Uterus (tissue), 4 donors: ENCODE data around the gene SLC25A6. TPM values are rescaled to one million over a fixed set of nuclear protein-coding genes. Genes with fewer than 3 reads are reported as not detected.
"Not testable (repeated sequence)": the region's sequence is repeated elsewhere in the genome, so short reads cannot be mapped to it uniquely, and the experiment has no call there.

Experiments used
- DNase-seq, 2 donors: peaks; one replicate each; pipeline ENCODE4 v3.0.0-alpha.2; 2019 to 2020
- H3K27ac ChIP-seq, 2 donors: fragments of 200-600 bp; sonication (generic); 1 replicate in 1 of 2; 2 replicates in 1 of 2; pipeline ENCODE4 v1.5.1; 2016 to 2018
- H3K27me3 ChIP-seq, 2 donors: fragments of 200-600 bp; sonication (generic); one replicate each; pipeline ENCODE4 v1.5.1; 2018 to 2019; ENCODE audit warnings: control low read depth in 1 of 2
- H3K36me3 ChIP-seq, 2 donors: fragments of 200-600 bp; sonication (generic); one replicate each; pipeline ENCODE4 v1.5.1; 2019; ENCODE audit warnings: control low read depth in 1 of 2
- H3K4me1 ChIP-seq, 2 donors: fragments of 200-600 bp; sonication (generic); one replicate each; pipeline ENCODE4 v1.5.1; 2018 to 2019; ENCODE audit warnings: control low read depth in 1 of 2
- H3K4me3 ChIP-seq, 2 donors: fragments of 200-600 bp; sonication (generic); 1 replicate in 1 of 2; 2 replicates in 1 of 2; pipeline ENCODE4 v1.5.1; 2018 to 2019; ENCODE audit warnings: mild to moderate bottlenecking in 1 of 2
- H3K9me3 ChIP-seq, 2 donors: fragments of 200-600 bp; sonication (generic); one replicate each; pipeline ENCODE4 v1.5.1; 2019; ENCODE audit warnings: control low read depth in 1 of 2
- CTCF ChIP-seq, 4 experiments: fragments of 200-600 bp in 2 of 4; fragments of 450-650 bp in 2 of 4; sonication (generic) in 2 of 4; IDR thresholded peaks; one replicate each; pipeline ENCODE4 v1.5.1; 2016 to 2019; ENCODE audit warnings: antibody characterized with exemption in 4 of 4, mild to moderate bottlenecking in 2 of 4, moderate library complexity in 1 of 4
- POLR2A ChIP-seq, 2 donors: fragments of 450-650 bp; IDR thresholded peaks; one replicate each; pipeline ENCODE4 v1.6.1; 2016; ENCODE audit warnings: antibody characterized with exemption in 2 of 2, mild to moderate bottlenecking in 1 of 2, moderate library complexity in 1 of 2
- intact Hi-C: fragments of 100-400 bp; cut with DNase I; formaldehyde crosslinking; loops from one replicate; pipeline ENCODE4 v1.15.1; 2023; ENCODE audit warnings: low total_unique reads
- total RNA-seq, 4 donors: library from RNA; depleted of rRNA in 3 of 4; stranded (reverse); fragments of >200 nt in 3 of 4; gene quantifications; one replicate each; pipeline versions ENCODE4 v1.1.0 to v1.2.4, GENCODE V29; 2014 to 2023
- donor health status: DM: yes; HTN: yes; CAD: no.

Gene SLC25A6
- total RNA-seq, 4 donors from 2014 or later = 140 to 289 (median 207) TPM

DNA sequence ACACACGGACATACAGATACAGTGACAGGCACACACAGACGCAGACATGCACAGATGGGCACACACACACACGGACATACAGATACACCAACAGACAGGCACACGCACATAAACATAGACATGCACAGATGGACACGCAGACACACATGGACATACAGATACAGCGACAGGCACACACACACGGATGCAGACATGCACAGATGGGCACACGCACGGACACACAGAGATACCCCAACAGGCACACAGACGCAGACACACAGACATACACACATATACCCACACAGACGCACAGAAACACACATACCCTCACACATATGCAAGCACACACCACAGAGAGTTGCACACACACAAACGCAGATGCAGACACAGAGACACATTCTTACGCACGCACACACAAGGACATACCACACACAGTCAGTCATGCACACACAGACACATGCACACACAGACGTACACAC lies 24.4 kb upstream of the SLC25A6 start:
- no peak for DNase-seq
- H3K4me1 ChIP-seq = no peaks in the 10 kb centered on the region
- no peaks in the 10 kb centered on the region for H3K9me3 ChIP-seq
- no peak for TF ChIP-seq POLR2A (IDR thresholded peaks at IDR 0.05)
- TF ChIP-seq CTCF (IDR thresholded peaks at IDR 0.05) = no peak
- intact Hi-C loops = no loop called here
- no peaks in the 10 kb centered on the region for H3K27me3 ChIP-seq
- no peak overlapping the region for H3K4me3 ChIP-seq
- no peak overlapping the region for H3K27ac ChIP-seq
- no peaks in the 10 kb centered on the region for H3K36me3 ChIP-seq

GRCh38 chrX:1412551-1413161 lies 20.7 kb upstream of the SLC25A6 start:
- no peak overlapping the region for H3K27ac ChIP-seq
- H3K4me1 ChIP-seq = no peaks in the 10 kb centered on the region
- TF ChIP-seq POLR2A (IDR thresholded peaks at IDR 0.05) (no peak), CTCF (IDR thresholded peaks at IDR 0.05) (no peak)
- no peak for DNase-seq
- H3K9me3 ChIP-seq = no peaks in the 10 kb centered on the region
- no peaks in the 10 kb centered on the region for H3K27me3 ChIP-seq
- intact Hi-C loops = no loop called here
- no peak overlapping the region for H3K4me3 ChIP-seq
- no peaks in the 10 kb centered on the region for H3K36me3 ChIP-seq

- no peak for TF ChIP-seq CTCF (IDR thresholded peaks at IDR 0.05)
- no peak for TF ChIP-seq POLR2A (IDR thresholded peaks at IDR 0.05)
- intact Hi-C loops = no loop called here
- Histone ChIP-seq H3K4me3 (no peak overlapping the region), H3K4me1 (no peaks in the 10 kb centered on the region), H3K9me3 (no peaks in the 10 kb centered on the region), H3K27me3 (no peaks in the 10 kb centered on the region), H3K27ac (no peak overlapping the region), H3K36me3 (no peaks in the 10 kb centered on the region)
- DNase-seq = no peak
Measured at GRCh38 chrX:1411326-1411725, 19.4 kb upstream of the SLC25A6 start.

- Histone ChIP-seq H3K4me3 (no peak overlapping the region), H3K9me3 (no peaks in the 10 kb centered on the region), H3K36me3 (no peaks in the 10 kb centered on the region), H3K27me3 (no peaks in the 10 kb centered on the region), H3K27ac (no peak overlapping the region), H3K4me1 (no peaks in the 10 kb centered on the region)
- TF ChIP-seq POLR2A (IDR thresholded peaks at IDR 0.05) (no peak), CTCF (IDR thresholded peaks at IDR 0.05) (no peak)
- intact Hi-C loops = no loop called here
- DNase-seq = no peak
Measured at GRCh38 chrX:1407035-1407434, 15.1 kb upstream of the SLC25A6 start.

DNA sequence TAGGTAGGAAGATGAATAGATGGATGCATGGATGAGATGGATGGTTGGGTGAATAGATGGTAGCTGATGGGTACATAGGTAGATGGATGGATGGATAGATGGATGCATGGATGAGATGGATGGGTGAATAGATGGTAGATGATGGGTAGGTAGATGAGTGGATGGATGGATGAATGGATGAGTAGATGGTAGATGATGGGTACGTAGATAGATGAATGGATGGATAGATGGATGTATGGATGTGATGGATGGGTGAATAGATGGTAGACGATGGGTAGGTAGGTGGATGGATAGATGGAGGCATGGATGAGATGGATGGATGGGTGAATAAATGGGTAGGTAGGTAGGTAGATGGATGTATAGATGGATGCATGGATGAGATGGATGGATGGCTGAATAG lies 13.9 kb upstream of the SLC25A6 start:
- intact Hi-C loops, H3K36me3 ChIP-seq, H3K9me3 ChIP-seq, H3K27me3 ChIP-seq, DNase-seq, H3K4me3 ChIP-seq, H3K4me1 ChIP-seq, H3K27ac ChIP-seq: not testable (repeated sequence)

DNA sequence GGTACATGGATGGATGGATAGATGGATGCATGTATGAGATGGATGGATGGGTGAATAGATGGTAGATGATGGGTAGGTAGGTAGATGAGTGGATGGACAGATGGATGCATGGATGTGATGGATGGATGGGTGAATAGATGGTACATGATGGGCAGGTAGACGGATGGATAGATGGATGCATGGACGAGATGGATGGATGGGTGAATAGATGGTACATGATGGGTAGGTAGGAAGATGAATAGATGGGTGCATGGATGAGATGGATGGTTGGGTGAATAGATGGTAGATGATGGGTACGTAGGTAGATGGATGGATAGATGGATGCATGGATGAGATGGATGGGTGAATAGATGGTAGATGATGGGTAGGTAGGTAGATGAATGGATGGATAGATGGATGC lies 12.0 kb upstream of the SLC25A6 start:
- H3K27me3 ChIP-seq, intact Hi-C loops, H3K9me3 ChIP-seq, H3K36me3 ChIP-seq, DNase-seq, H3K4me3 ChIP-seq, H3K27ac ChIP-seq, H3K4me1 ChIP-seq: not testable (repeated sequence)
